SK-N-SH (cell line): ENCODE data around the gene WIZ. TPM values are rescaled to one million over a fixed set of nuclear protein-coding genes. Genes with fewer than 3 reads are reported as not detected.

ENCODE experiments used
- CTCF ChIA-PET: fragments of 300-600, 350-600 bp; formaldehyde crosslinking; extraction: SDS; loops from one replicate; lab custom pipeline; 2021; lab: Yijun Ruan, JAX
- POLR2A ChIA-PET: fragments of 350-600 bp; sonication (Branson Sonifier 250); formaldehyde crosslinking; extraction: SDS; loops from one replicate; lab custom pipeline; 2020; ENCODE audit warnings: antibody characterized with exemption, inconsistent platforms; lab: Yijun Ruan, JAX
- DNase-seq: peaks from one replicate; pipeline ENCODE4 v3.0.0; 2012
- H2AFZ ChIP-seq: fragments of 200-600 bp; sonication (generic); 2 replicates; pipeline ENCODE4 v1.8.1; 2016; ENCODE audit warnings: antibody characterized with exemption, mild to moderate bottlenecking, low read depth
- H3F3A ChIP-seq: fragments of 200-600 bp; sonication (generic); replicated peaks from 2 replicates; pipeline ENCODE3; 2016; ENCODE audit warnings: antibody characterized with exemption, mild to moderate bottlenecking; ENCODE audit not compliant: insufficient read depth
- H3K27ac ChIP-seq, 2 experiments: fragments of 200-500 bp in 1 of 2; fragments of 200-600 bp in 1 of 2; sonication (Bioruptor generic) in 1 of 2; sonication (generic), shearing (Covaris generic) in 1 of 2; 2 replicates each; pipeline versions ENCODE4 v1.5.1 to v1.6.1; 2014 to 2016; ENCODE audit warnings: low read depth in 2 of 2, inconsistent platforms in 1 of 2, low read length in 1 of 2, mild to moderate bottlenecking in 1 of 2, mixed read lengths in 1 of 2
- H3K27me3 ChIP-seq: fragments of 200-600 bp; sonication (generic), shearing (Covaris generic); 2 replicates; pipeline ENCODE4 v1.6.1; 2016; ENCODE audit warnings: mixed run types; ENCODE audit not compliant: insufficient read depth
- H3K36me3 ChIP-seq, 2 experiments: fragments of 200-500 bp in 1 of 2; fragments of 200-600 bp in 1 of 2; sonication (Bioruptor generic) in 1 of 2; sonication (generic) in 1 of 2; replicated peaks in 1 of 2; 2 replicates each; pipeline versions ENCODE3 to v1.5.1; 2014 to 2016; ENCODE audit warnings: low read length in 1 of 2, mild to moderate bottlenecking in 1 of 2; ENCODE audit not compliant: insufficient read depth in 2 of 2, control insufficient read depth in 1 of 2
- H3K4me1 ChIP-seq, 2 experiments: fragments of 200-500 bp in 1 of 2; fragments of 200-600 bp in 1 of 2; sonication (Bioruptor generic) in 1 of 2; sonication (generic), shearing (Covaris generic) in 1 of 2; 2 replicates each; pipeline versions ENCODE4 v1.5.1 to v1.6.1; 2014 to 2016; ENCODE audit warnings: low read depth in 1 of 2, low read length in 1 of 2, mixed run types in 1 of 2; ENCODE audit not compliant: insufficient read depth in 2 of 2, control insufficient read depth in 1 of 2
- H3K4me2 ChIP-seq: fragments of 200-600 bp; sonication (generic), shearing (Covaris generic); 2 replicates; pipeline ENCODE4 v1.6.1; 2017; ENCODE audit warnings: mixed run types
- H3K4me3 ChIP-seq, 2 experiments: fragments of 200-500 bp in 1 of 2; fragments of 200-600 bp in 1 of 2; sonication (Bioruptor generic) in 1 of 2; sonication (generic), shearing (Covaris generic) in 1 of 2; 2 replicates each; pipeline versions ENCODE4 v1.5.1 to v1.8.1; 2014 to 2016; ENCODE audit warnings: low read depth in 2 of 2, inconsistent platforms in 1 of 2, low read length in 1 of 2, mild to moderate bottlenecking in 1 of 2, mixed read lengths in 1 of 2, moderate library complexity in 1 of 2
- H3K79me2 ChIP-seq: fragments of 200-600 bp; sonication (generic); 2 replicates; pipeline ENCODE4 v1.8.1; 2017; ENCODE audit warnings: mild to moderate bottlenecking; ENCODE audit not compliant: insufficient read depth
- H3K9ac ChIP-seq: fragments of 200-600 bp; sonication (generic); 2 replicates; pipeline ENCODE4 v1.6.1; 2017; ENCODE audit warnings: mixed run types
- H3K9me2 ChIP-seq: fragments of 200-600 bp; sonication (generic); 2 replicates; pipeline ENCODE4 v1.6.1; 2017; ENCODE audit warnings: mixed run types
- H3K9me3 ChIP-seq: fragments of 200-600 bp; sonication (generic); 2 replicates; pipeline ENCODE4 v1.6.1; 2017; ENCODE audit warnings: mixed run types, mild to moderate bottlenecking, moderate library complexity
- H4K20me1 ChIP-seq: fragments of 200-600 bp; sonication (generic); 2 replicates; pipeline ENCODE4 v1.6.1; 2017; ENCODE audit warnings: mild to moderate bottlenecking, mixed run types; ENCODE audit not compliant: insufficient read depth
- EZH2phosphoT487 ChIP-seq: fragments of 200-600 bp; sonication (generic); IDR thresholded peaks from 2 replicates; pipeline ENCODE4 v1.6.1; 2017; ENCODE audit warnings: low read depth, mixed run types, mild to moderate bottlenecking, antibody characterized with exemption, moderate library complexity, borderline replicate concordance
- FOXM1 ChIP-seq: IDR thresholded peaks from 2 replicates; pipeline ENCODE4 v1.4.0; 2012; ENCODE audit warnings: low read depth, mild to moderate bottlenecking
- MXI1 ChIP-seq: IDR thresholded peaks from 2 replicates; pipeline ENCODE4 v1.6.1; 2012; ENCODE audit warnings: mild to moderate bottlenecking, low read depth, low read length, improper control_type of control experiment
- NFIC ChIP-seq: IDR thresholded peaks from 2 replicates; pipeline ENCODE4 v1.4.0; 2012; ENCODE audit warnings: borderline replicate concordance
- RAD21 ChIP-seq: IDR thresholded peaks from 2 replicates; pipeline ENCODE4 v1.6.1; 2012; ENCODE audit warnings: mild to moderate bottlenecking, low read length
- RXRA ChIP-seq: IDR thresholded peaks from 2 replicates; pipeline ENCODE4 v1.4.0; 2012; ENCODE audit warnings: low read depth, mild to moderate bottlenecking, borderline replicate concordance
- SIN3A ChIP-seq: IDR thresholded peaks from 2 replicates; pipeline ENCODE4 v1.6.1; 2012; ENCODE audit warnings: low read depth, mild to moderate bottlenecking, low read length, moderate library complexity, borderline replicate concordance
- SMC3 ChIP-seq: IDR thresholded peaks from 2 replicates; pipeline ENCODE4 v1.6.1; 2012; ENCODE audit warnings: low read depth, low read length, improper control_type of control experiment
- WGBS: methylation state at CpG from one replicate; pipeline ENCODE4 v1.1.6; 2017; ENCODE audit warnings: low lambda C conversion rate; 5-methylcytosine and 5-hydroxymethylcytosine counted together
- polyA plus RNA-seq, 3 experiments: library from polyadenylated mRNA; depleted of rRNA; stranded (reverse); fragments of >200 nt; gene quantifications; 2 replicates each; pipeline ENCODE4 v1.2.3, GENCODE V29; 2012
- TF ChIP-seq, protein P1 (sequence below): IDR thresholded peaks from 2 replicates; pipeline ENCODE4 v1.4.0; 2012; ENCODE audit warnings: low read depth, borderline replicate concordance
- TF ChIP-seq, protein P2 (sequence below): IDR thresholded peaks from 2 replicates; pipeline ENCODE4 v1.4.0; 2012; ENCODE audit warnings: low read depth

Gene WIZ
- polyA plus RNA-seq, 1 of the 3 experiments (the other 2 are of a cell fraction), result 15.5 TPM

DNA sequence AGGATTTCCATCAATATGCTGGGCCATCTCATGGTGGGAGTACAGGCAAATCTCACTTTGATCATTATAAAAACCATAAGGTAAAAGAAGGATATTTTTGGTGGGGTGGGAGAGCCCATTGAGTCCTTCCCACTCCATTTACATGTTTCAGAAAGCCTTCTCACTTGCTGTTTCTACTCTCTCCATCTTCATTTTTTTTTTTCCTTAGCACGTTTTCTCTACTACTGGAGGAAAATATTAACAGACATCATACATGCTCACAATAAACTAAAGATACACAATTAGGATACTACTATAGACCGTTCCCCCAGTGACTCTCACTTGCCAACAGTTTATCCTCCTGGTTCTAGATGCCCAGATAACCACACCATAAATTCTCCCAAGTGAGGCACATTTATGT is 68.3 kb downstream of the WIZ start:
- ChIA-PET CTCF (no interaction called here), POLR2A (no interaction called here)
- Histone ChIP-seq H3K9ac (no peak overlapping the region), H2AFZ (no peak overlapping the region), H4K20me1 (peaks cover 22% of the 10 kb centered on the region), H3K9me3 (no peaks in the 10 kb centered on the region), H3K79me2 (peaks cover 40% of the 10 kb centered on the region), H3K9me2 (no peaks in the 10 kb centered on the region), H3K4me3 (no peak overlapping the region), H3K27ac (peak overlapping the region; percentile 24 to 71; a peak in 1 of 4 replicates), H3K4me2 (no peak overlapping the region), H3F3A (peaks cover 24% of the 10 kb centered on the region), H3K27me3 (no peaks in the 10 kb centered on the region), H3K36me3 (peaks cover 5 to 17% of the 10 kb centered on the region in 2 experiments), H3K4me1 (peaks cover 9 to 22% of the 10 kb centered on the region in 2 experiments; a peak in 3 of 4 replicates)
- WGBS, result 88% methylated on average over 2 of the region's 2 CpGs
- no peak for DNase-seq
- TF ChIP-seq SMC3, result no peak

DNA sequence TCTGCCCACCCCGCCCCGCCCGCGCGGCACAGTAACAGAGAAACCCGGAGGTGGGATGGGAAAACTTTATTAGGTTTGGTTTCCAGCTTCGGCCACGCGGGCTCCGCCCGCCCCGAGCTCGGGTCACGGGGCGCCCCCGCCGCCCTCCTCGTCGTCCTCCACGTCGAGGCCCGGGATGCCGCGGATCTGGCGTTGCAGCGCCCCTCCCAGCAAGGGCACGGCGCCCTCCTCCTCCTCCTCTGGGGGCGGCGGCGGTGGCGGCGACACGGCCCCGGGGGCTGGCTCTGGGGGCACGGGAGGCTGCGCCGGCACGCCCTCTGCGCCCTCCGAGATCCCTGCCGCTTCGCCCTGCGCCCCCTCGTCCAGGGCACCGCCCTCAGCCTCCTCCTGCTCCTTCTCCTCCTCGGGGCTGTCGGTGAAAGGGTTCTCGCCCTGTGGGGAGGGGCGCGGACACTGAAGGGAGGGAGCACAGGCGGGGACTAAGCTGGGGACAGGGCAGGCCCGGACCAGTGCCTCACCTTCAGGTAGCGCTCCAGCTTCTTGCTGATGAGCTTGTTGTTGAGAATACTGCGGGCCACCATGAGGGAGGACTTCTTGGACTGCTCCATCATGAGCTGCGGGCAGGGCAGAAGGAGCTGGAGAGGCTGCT is 69.6 kb downstream of the WIZ start:
- Histone ChIP-seq H3K9me3 (no peaks in the 10 kb centered on the region), H3K9me2 (no peaks in the 10 kb centered on the region), H4K20me1 (peaks cover 35% of the 10 kb centered on the region), H3K4me3 (peak overlapping the region; percentile 59 to 68), H3K79me2 (peaks cover 45% of the 10 kb centered on the region), H3K4me2 (peak overlapping the region; percentile 81), H3F3A (peaks cover 24% of the 10 kb centered on the region), H3K27me3 (no peaks in the 10 kb centered on the region), H3K36me3 (peaks cover 3 to 15% of the 10 kb centered on the region in 2 experiments), H3K27ac (peak overlapping the region; percentile 71 to 90), H3K4me1 (peaks cover 9 to 23% of the 10 kb centered on the region in 2 experiments; a peak in 3 of 4 replicates), H2AFZ (peak overlapping the region; percentile 74; the same call in 1 of the 2 replicates), H3K9ac (peak overlapping the region; percentile 74)
- ChIA-PET POLR2A (interaction anchor here (0.8 to 3.0 kb wide), 11 partner anchors 20 to 171 kb away, joined by 3 to 15 read pairs (median 5); partner anchors contain the start of gene AKAP8L), CTCF (interaction anchor here (0.5 to 2.1 kb wide), 9 partner anchors 24 to 431 kb away, joined by 3 to 9 read pairs (median 4); partner anchors contain the start of gene AKAP8L)
- no peak for DNase-seq
- under 1% methylated on average over 23 of the region's 56 CpGs for WGBS
- no peak for TF ChIP-seq NFIC
- no peak for TF ChIP-seq RXRA
- no peak for TF ChIP-seq RAD21
- TF ChIP-seq EZH2phosphoT487, result no peak
- TF ChIP-seq, protein P1, sequence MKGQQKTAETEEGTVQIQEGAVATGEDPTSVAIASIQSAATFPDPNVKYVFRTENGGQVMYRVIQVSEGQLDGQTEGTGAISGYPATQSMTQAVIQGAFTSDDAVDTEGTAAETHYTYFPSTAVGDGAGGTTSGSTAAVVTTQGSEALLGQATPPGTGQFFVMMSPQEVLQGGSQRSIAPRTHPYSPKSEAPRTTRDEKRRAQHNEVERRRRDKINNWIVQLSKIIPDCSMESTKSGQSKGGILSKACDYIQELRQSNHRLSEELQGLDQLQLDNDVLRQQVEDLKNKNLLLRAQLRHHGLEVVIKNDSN, result 0 out of 2 replicates have a peak, but pooled peaks have one; percentile 40
- no peak for TF ChIP-seq SIN3A
- no peak for TF ChIP-seq FOXM1
- TF ChIP-seq MXI1, result peak; percentile 52
- TF ChIP-seq, protein P2, sequence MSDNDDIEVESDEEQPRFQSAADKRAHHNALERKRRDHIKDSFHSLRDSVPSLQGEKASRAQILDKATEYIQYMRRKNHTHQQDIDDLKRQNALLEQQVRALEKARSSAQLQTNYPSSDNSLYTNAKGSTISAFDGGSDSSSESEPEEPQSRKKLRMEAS, result peak; percentile 69
